OCI-LY1 (cell line): ENCODE results near the gene S100A16.

Experiments used
- CTCF ChIP-seq: fragments of 200-600 bp; sonication (generic), shearing (Covaris generic); IDR thresholded peaks from 2 replicates; pipeline ENCODE4 v1.5.1; 2017; ENCODE audit warnings: mild to moderate bottlenecking, antibody characterized with exemption, low read length, moderate library complexity, mixed read lengths
- EZH2 ChIP-seq: fragments of 200-600 bp; sonication (generic), shearing (Covaris generic); IDR thresholded peaks from 2 replicates; pipeline ENCODE4 v1.8.0; 2017; ENCODE audit warnings: borderline replicate concordance, mixed run types, mild to moderate bottlenecking, antibody characterized with exemption, low read length, moderate library complexity, mixed read lengths

GRCh38 chr1:153631047-153632022, 18.4 kb upstream of the S100A16 start:
- TF ChIP-seq CTCF (no peak), EZH2 (no peak)
